AG04449 (cell line): ENCODE data around the gene FJX1.
A peak's percentile ranks its signal among the peaks of the same experiment; 100 is the strongest.

ENCODE experiments used
- CTCF ChIA-PET: fragments of 350-600 bp; formaldehyde crosslinking; extraction: SDS; loops from one replicate; lab custom pipeline; 2021; ENCODE audit warnings: antibody characterized with exemption; lab: Yijun Ruan, JAX
- POLR2A ChIA-PET: fragments of 400-600, 350-600 bp; formaldehyde crosslinking; extraction: SDS; loops from one replicate; lab custom pipeline; 2020; ENCODE audit warnings: antibody characterized with exemption, inconsistent platforms; lab: Yijun Ruan, JAX
- DNase-seq: peaks from one replicate; pipeline ENCODE4 v3.0.0-alpha.2; 2010; ENCODE audit warnings: low read depth, low spot score
- H3K4me3 ChIP-seq: 2 replicates; pipeline ENCODE4 v1.5.1; 2011; ENCODE audit warnings: low read depth, mild to moderate bottlenecking, control low read depth, low read length
- TF ChIP-seq, protein P1 (sequence below): IDR thresholded peaks from one replicate; pipeline ENCODE4 v1.5.1; 2011; ENCODE audit warnings: mild to moderate bottlenecking, moderate library complexity, low read length, control low read depth, inconsistent platforms; ENCODE audit not compliant: insufficient read depth; ENCODE audit errors: missing control alignments

FJX1 gene

DNA sequence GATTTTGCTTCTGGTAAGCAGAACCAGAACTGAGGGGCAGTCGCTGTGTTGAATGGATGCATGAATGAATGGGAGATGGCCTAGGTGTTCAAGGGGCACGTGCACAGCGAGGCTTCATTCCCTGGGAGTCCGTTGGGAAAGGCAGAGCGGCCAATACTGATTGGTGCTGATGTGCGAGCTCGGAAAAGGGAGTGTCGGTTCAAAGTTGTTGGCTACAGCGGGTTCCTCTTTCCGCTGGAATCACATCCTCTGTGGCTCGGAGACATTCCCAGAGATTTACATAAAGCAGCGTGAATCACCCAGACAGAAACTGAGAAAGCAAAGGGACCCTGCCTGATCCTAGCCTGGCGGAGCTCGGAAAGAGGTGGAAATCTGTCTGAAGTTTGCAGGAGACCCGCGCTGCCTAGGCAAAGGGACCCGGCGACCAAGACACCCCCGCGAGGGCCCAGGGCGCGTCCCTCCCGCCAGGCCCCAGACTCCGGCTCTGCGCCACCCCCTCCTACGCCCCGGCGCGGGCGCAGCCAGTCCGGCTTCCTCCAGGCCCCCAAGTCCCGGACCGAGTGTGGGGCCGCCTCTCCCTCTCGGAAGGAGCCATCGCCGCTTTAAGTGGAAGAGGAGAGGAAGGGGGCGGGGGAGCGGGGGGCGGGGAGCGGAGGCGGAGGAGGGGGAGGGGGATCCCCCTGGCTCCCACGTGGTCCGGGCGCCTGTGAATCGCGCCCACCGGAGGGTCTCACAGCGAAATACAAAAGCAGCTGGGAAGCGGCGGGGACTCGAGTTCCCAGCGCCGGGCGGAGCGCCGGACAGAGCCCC lies at the start of gene FJX1:
TSS of gene FJX1 (plus strand) at position 774 of the 810 bp plus-strand sequence. CDS start 177 bp downstream, outside the sequence.
- TF ChIP-seq, protein P1, sequence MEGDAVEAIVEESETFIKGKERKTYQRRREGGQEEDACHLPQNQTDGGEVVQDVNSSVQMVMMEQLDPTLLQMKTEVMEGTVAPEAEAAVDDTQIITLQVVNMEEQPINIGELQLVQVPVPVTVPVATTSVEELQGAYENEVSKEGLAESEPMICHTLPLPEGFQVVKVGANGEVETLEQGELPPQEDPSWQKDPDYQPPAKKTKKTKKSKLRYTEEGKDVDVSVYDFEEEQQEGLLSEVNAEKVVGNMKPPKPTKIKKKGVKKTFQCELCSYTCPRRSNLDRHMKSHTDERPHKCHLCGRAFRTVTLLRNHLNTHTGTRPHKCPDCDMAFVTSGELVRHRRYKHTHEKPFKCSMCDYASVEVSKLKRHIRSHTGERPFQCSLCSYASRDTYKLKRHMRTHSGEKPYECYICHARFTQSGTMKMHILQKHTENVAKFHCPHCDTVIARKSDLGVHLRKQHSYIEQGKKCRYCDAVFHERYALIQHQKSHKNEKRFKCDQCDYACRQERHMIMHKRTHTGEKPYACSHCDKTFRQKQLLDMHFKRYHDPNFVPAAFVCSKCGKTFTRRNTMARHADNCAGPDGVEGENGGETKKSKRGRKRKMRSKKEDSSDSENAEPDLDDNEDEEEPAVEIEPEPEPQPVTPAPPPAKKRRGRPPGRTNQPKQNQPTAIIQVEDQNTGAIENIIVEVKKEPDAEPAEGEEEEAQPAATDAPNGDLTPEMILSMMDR: no peak
- POLR2A ChIA-PET: interaction anchor here (0.6 to 1.2 kb wide), 7 partner anchors 32 to 644 kb away, joined by 3 to 5 read pairs (median 3); partner anchors contain the start of gene SLC1A2
- CTCF ChIA-PET: interaction anchor here (0.6 to 5.3 kb wide), 11 partner anchors 9 to 1181 kb away, joined by 3 to 39 read pairs (median 3); no protein-coding TSS in a partner anchor
- H3K4me3 ChIP-seq: peak within 1 kb of the TSS; percentile 69
- no peak for DNase-seq

DNA sequence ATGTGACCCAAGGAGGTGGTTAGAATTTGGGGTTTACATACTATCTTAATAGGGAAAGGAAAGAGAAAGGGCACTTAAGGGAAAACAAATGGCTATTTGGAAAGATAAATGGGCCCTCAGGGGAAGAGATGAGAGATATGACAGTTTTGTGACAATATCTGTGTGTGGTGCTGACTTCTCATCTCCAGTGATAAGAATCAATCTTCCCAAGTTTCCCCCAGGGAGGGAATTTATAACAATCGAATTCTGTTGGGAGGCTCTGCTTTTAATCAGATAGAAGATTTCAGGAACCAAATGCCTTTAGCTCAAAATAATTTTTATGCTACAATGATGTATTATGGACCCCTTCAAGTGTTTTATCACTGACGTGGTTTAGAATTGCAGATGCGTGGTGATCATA lies 46.6 kb upstream of the FJX1 start:
- ChIA-PET POLR2A (no interaction called here), CTCF (interaction anchor here (0.9 to 1.5 kb wide), 2 partner anchors 9 to 20 kb away, joined by 4 to 5 read pairs; no protein-coding TSS in a partner anchor)
- TF ChIP-seq, protein P1: no peak
- DNase-seq: no peak
- no peak overlapping the region for H3K4me3 ChIP-seq

GRCh38 chr11:35579557-35580396 lies 38.5 kb upstream of the FJX1 start:
- TF ChIP-seq, protein P1: no peak
- peak; percentile 86 for DNase-seq
- POLR2A ChIA-PET: no interaction called here
- H3K4me3 ChIP-seq: no peak overlapping the region
- CTCF ChIA-PET: no interaction called here

- CTCF ChIA-PET: interaction anchor here (1.0 kb wide), 1 partner anchor 93 kb away, joined by 4 read pairs; no protein-coding TSS in a partner anchor
- no peak overlapping the region for H3K4me3 ChIP-seq
- DNase-seq: no peak
- POLR2A ChIA-PET: no interaction called here
- TF ChIP-seq, protein P1: no peak
Observed at GRCh38 chr11:35580397-35580781, 37.9 kb upstream of the FJX1 start.

- no peak overlapping the region for H3K4me3 ChIP-seq
- no peak for DNase-seq
- POLR2A ChIA-PET: no interaction called here
- TF ChIP-seq, protein P1: no peak
- CTCF ChIA-PET: interaction anchor here (1.4 to 1.6 kb wide), 3 partner anchors 38 to 240 kb away, joined by 3 to 6 read pairs (median 4); no protein-coding TSS in a partner anchor
Observed at GRCh38 chr11:35582033-35582432, 36.2 kb upstream of the FJX1 start.
